Liver (tissue), 9 donors: ENCODE results near the gene KLHDC8A. TPM values are rescaled to one million over a fixed set of nuclear protein-coding genes. Genes with fewer than 3 reads are reported as not detected.

Experiments used
- DNase-seq: peaks from one replicate; pipeline ENCODE4 v3.0.0-alpha.2; 2017; ENCODE audit warnings: low spot score
- H3K27ac ChIP-seq, 2 donors: one replicate each; pipeline ENCODE4 v1.7.0; 2013; ENCODE audit warnings: inconsistent platforms in 2 of 2, low read length in 2 of 2, control low read depth in 1 of 2, low read depth in 1 of 2, mild to moderate bottlenecking in 1 of 2
- H3K27me3 ChIP-seq, 4 donors: one replicate each; pipeline versions ENCODE4 v1.6.1 to v1.7.0; 2013; ENCODE audit warnings: low read length in 3 of 4, inconsistent platforms in 1 of 4, mild to moderate bottlenecking in 1 of 4, moderate library complexity in 1 of 4; ENCODE audit not compliant: control insufficient read depth in 4 of 4, insufficient read depth in 4 of 4
- H3K36me3 ChIP-seq, 4 donors: one replicate each; pipeline versions ENCODE4 v1.6.1 to v1.7.0; 2013; ENCODE audit warnings: low read length in 3 of 4, mild to moderate bottlenecking in 3 of 4, low read depth in 1 of 4, moderate library complexity in 1 of 4; ENCODE audit not compliant: control insufficient read depth in 4 of 4, insufficient read depth in 3 of 4
- H3K4me1 ChIP-seq, 4 donors: one replicate each; pipeline versions ENCODE4 v1.6.1 to v1.7.0; 2013; ENCODE audit warnings: low read length in 3 of 4, mild to moderate bottlenecking in 3 of 4, moderate library complexity in 1 of 4; ENCODE audit not compliant: control insufficient read depth in 4 of 4, insufficient read depth in 4 of 4
- H3K4me3 ChIP-seq, 3 donors: one replicate each; pipeline versions ENCODE4 v1.6.1 to v1.7.0; 2013; ENCODE audit warnings: low read length in 3 of 3, control low read depth in 1 of 3, low read depth in 1 of 3, mild to moderate bottlenecking in 1 of 3
- H3K9ac ChIP-seq, 2 donors: one replicate each; pipeline ENCODE4 v1.7.0; 2013; ENCODE audit warnings: low read length in 2 of 2, mild to moderate bottlenecking in 2 of 2, moderate library complexity in 2 of 2, control low read depth in 1 of 2, low read depth in 1 of 2
- H3K9me3 ChIP-seq, 4 donors: one replicate each; pipeline versions ENCODE4 v1.6.1 to v1.7.0; 2013; ENCODE audit warnings: low read length in 3 of 4; ENCODE audit not compliant: control insufficient read depth in 4 of 4
- CTCF ChIP-seq: fragments of 150-350 bp; IDR thresholded peaks from 2 replicates; pipeline ENCODE4 v1.5.1; 2017; ENCODE audit warnings: improper control_type of control experiment, low read depth, low read length; ENCODE audit not compliant: missing input control
- EGR1 ChIP-seq, 2 donors: IDR thresholded peaks; 2 replicates each; pipeline ENCODE4 v1.6.1; 2016 to 2018; ENCODE audit warnings: antibody characterized with exemption in 2 of 2, low read depth in 2 of 2
- FOXA1 ChIP-seq: IDR thresholded peaks from 2 replicates; pipeline ENCODE4 v1.6.1; 2016; ENCODE audit warnings: antibody characterized with exemption
- FOXA2 ChIP-seq: IDR thresholded peaks from 2 replicates; pipeline ENCODE4 v1.6.1; 2016; ENCODE audit warnings: antibody characterized with exemption
- GABPA ChIP-seq, 2 donors: IDR thresholded peaks in 1 of 2; conservative IDR thresholded peaks in 1 of 2; 2 replicates each; pipeline ENCODE4 v1.6.1; 2016; ENCODE audit warnings: antibody characterized with exemption in 2 of 2, mild to moderate bottlenecking in 1 of 2, moderate library complexity in 1 of 2
- HNF4A ChIP-seq, 2 donors: conservative IDR thresholded peaks; 2 replicates each; pipeline ENCODE4 v1.6.1; 2016; ENCODE audit warnings: antibody characterized with exemption in 2 of 2, mild to moderate bottlenecking in 2 of 2
- HNF4G ChIP-seq: IDR thresholded peaks from 2 replicates; pipeline ENCODE4 v1.6.1; 2016; ENCODE audit warnings: antibody characterized with exemption
- JUND ChIP-seq, 2 donors: IDR thresholded peaks; 2 replicates each; pipeline ENCODE4 v1.6.1; 2016; ENCODE audit warnings: antibody characterized with exemption in 2 of 2
- MAX ChIP-seq: IDR thresholded peaks from 2 replicates; pipeline ENCODE4 v1.6.1; 2016; ENCODE audit warnings: antibody characterized with exemption
- NR2F2 ChIP-seq: IDR thresholded peaks from 2 replicates; pipeline ENCODE4 v1.6.1; 2016; ENCODE audit warnings: antibody characterized with exemption
- RAD21 ChIP-seq, 2 donors: IDR thresholded peaks; 2 replicates each; pipeline ENCODE4 v1.6.1; 2016; ENCODE audit warnings: antibody characterized with exemption in 2 of 2, mild to moderate bottlenecking in 2 of 2
- REST ChIP-seq: IDR thresholded peaks from 2 replicates; pipeline ENCODE4 v1.6.1; 2016; ENCODE audit warnings: antibody characterized with exemption, mild to moderate bottlenecking
- RXRA ChIP-seq, 2 donors: IDR thresholded peaks; 2 replicates each; pipeline ENCODE4 v1.6.1; 2017 to 2018; ENCODE audit warnings: antibody characterized with exemption in 2 of 2, mild to moderate bottlenecking in 1 of 2
- SP1 ChIP-seq: IDR thresholded peaks from 2 replicates; pipeline ENCODE4 v1.6.1; 2018; ENCODE audit warnings: antibody characterized with exemption, mild to moderate bottlenecking
- TAF1 ChIP-seq: conservative IDR thresholded peaks from 2 replicates; pipeline ENCODE4 v1.6.1; 2016; ENCODE audit warnings: antibody characterized with exemption, mild to moderate bottlenecking
- YY1 ChIP-seq: IDR thresholded peaks from 2 replicates; pipeline ENCODE4 v1.6.1; 2016; ENCODE audit warnings: antibody characterized with exemption, mild to moderate bottlenecking
- ZBTB33 ChIP-seq: IDR thresholded peaks from 2 replicates; pipeline ENCODE4 v1.6.1; 2016; ENCODE audit warnings: antibody characterized with exemption
- WGBS: extraction: QIAGEN DNeasy Blood & Tissue Kit; methylation state at CpG from one replicate; pipeline ENCODE4 v1.1.7; 2013; 5-methylcytosine and 5-hydroxymethylcytosine counted together
- polyA plus RNA-seq, 2 donors: library from polyadenylated mRNA; stranded (reverse) in 1 of 2; unstranded in 1 of 2; fragments of 200-250 nt in 1 of 2; fragments of >200 nt in 1 of 2; fragmentation: Nextera tagmentation in 1 of 2; extraction: Ambion mirVana in 1 of 2; gene quantifications; one replicate each; pipeline versions ENCODE4 v1.2.1 to v1.2.3, GENCODE V29; 2013 to 2015
- total RNA-seq, 2 donors: library from RNA; depleted of rRNA; stranded (reverse); fragments of >200 nt; gene quantifications; one replicate each; pipeline ENCODE4 v1.2.3, GENCODE V29; 2014
- donor health status: healthy.
- donor health status: healthy.
- donor health status: healthy.
- donor health status: healthy.
- donor health status: healthy.

Gene KLHDC8A
- total and polyA plus RNA-seq, 4 donors, result 0.02 to 0.05 TPM; not detected in 2

- TF ChIP-seq EGR1 (IDR thresholded peaks at IDR 0.05; ENCODE audit: low read depth in 2 of 2) (no peak), ZBTB33 (no peak), REST (no peak), JUND (IDR thresholded peaks at IDR 0.05) (no peak), MAX (no peak), NR2F2 (no peak), GABPA (IDR thresholded peaks at IDR 0.05 in 1 of 2, conservative IDR thresholded peaks at IDR 0.05 in 1 of 2) (no peak), RAD21 (IDR thresholded peaks at IDR 0.05) (no peak), FOXA1 (no peak), CTCF (no peak), SP1 (no peak), HNF4G (no peak), TAF1 (no peak), FOXA2 (no peak)
- Histone ChIP-seq H3K27ac (no peak overlapping the region), H3K4me3 (no peak overlapping the region), H3K9me3 (no peaks in the 10 kb centered on the region), H3K36me3 (no peaks in the 10 kb centered on the region), H3K27me3 (no peaks in the 10 kb centered on the region), H3K9ac (no peak overlapping the region), H3K4me1 (peaks cover 0 to 4% (median 0%) of the 10 kb centered on the region in 4 donors)
- 90% methylated on average over 5 of the region's 5 CpGs for WGBS
- no peak for DNase-seq
These were observed 27.0 kb downstream of the KLHDC8A start for GRCh38 chr1:205329719-205330118.

GRCh38 chr1:205328476-205328875, 28.2 kb downstream of the KLHDC8A start:
- Histone ChIP-seq H3K9me3 (no peaks in the 10 kb centered on the region), H3K4me1 (peaks cover 0 to 4% (median 0%) of the 10 kb centered on the region in 4 donors), H3K27me3 (no peaks in the 10 kb centered on the region), H3K27ac (no peak overlapping the region), H3K36me3 (no peaks in the 10 kb centered on the region), H3K4me3 (no peak overlapping the region), H3K9ac (no peak overlapping the region)
- DNase-seq, result no peak
- 83% methylated on average over 4 of the region's 4 CpGs for WGBS
- no peak for TF ChIP-seq MAX
- TF ChIP-seq EGR1 (IDR thresholded peaks at IDR 0.05; ENCODE audit: low read depth in 2 of 2), result no peak
- no peak for TF ChIP-seq HNF4G
- no peak for TF ChIP-seq RXRA (IDR thresholded peaks at IDR 0.05)
- no peak for TF ChIP-seq GABPA (IDR thresholded peaks at IDR 0.05 in 1 of 2, conservative IDR thresholded peaks at IDR 0.05 in 1 of 2)
- no peak for TF ChIP-seq CTCF
- no peak for TF ChIP-seq FOXA1
- no peak for TF ChIP-seq REST
- no peak for TF ChIP-seq JUND (IDR thresholded peaks at IDR 0.05)
- no peak for TF ChIP-seq FOXA2
- no peak for TF ChIP-seq YY1
- no peak for TF ChIP-seq HNF4A (conservative IDR thresholded peaks at IDR 0.05)
- TF ChIP-seq TAF1, result no peak
- TF ChIP-seq SP1, result no peak
- no peak for TF ChIP-seq NR2F2
